Ureter (tissue), 1 donor: ENCODE results near the gene PFN3. TPM values are rescaled to one million over a fixed set of nuclear protein-coding genes. Genes with fewer than 3 reads are reported as not detected.
A peak's percentile ranks its signal among the peaks of the same experiment; 100 is the strongest.

ENCODE experiments used
- DNase-seq: peaks from one replicate; pipeline ENCODE4 v3.0.0-alpha.2; 2020; ENCODE audit warnings: low spot score
- total RNA-seq: library from RNA; stranded (reverse); gene quantifications from one replicate; pipeline ENCODE4 v1.2.4, GENCODE V29; 2023
- donor health status: DM: yes; HTN: yes; CAD: no.

The PFN3 gene
- total RNA-seq, 1 donor from 2014 or later, result not detected

DNA sequence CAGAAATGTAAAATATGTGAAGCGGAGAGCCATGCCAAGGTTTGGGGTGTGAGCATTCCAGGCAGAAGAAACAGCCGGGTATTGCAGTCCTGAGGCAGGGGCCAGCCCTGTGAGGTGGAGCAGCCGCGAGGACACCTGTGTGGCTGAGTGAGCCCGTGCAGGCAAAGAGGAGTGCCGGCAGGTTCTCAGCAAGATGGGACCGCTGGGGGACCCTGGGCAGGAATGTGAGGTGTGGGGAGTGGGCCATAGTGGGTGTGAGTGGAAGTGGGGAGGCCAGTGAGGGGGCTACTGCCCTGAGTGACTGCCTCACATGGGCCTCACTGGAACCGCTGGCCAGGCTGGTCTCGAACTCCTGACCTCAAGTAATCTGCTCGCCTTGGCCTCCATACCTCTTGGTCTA lies 38.0 kb upstream of the PFN3 start:
- no peak for DNase-seq

DNA sequence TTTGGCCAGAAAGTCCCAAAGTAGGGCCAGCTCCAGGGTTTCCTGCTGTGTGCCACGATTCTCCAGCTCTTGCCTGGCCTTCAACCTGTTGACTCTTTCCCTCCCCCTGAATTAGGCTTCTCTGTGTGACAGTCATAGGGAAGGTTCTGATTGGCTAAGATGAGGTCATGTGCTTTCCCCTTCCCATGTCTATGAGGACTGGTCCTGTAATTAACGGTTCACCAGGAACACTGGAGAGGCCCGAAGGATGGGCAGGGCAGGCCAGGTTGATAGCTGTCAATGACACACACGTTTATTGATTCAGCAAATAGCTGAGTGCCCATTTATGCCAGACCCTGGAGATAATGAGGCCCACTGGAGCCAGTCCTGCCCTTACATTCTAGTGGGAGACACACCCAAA lies 37.2 kb upstream of the PFN3 start:
- DNase-seq, result no peak

DNA sequence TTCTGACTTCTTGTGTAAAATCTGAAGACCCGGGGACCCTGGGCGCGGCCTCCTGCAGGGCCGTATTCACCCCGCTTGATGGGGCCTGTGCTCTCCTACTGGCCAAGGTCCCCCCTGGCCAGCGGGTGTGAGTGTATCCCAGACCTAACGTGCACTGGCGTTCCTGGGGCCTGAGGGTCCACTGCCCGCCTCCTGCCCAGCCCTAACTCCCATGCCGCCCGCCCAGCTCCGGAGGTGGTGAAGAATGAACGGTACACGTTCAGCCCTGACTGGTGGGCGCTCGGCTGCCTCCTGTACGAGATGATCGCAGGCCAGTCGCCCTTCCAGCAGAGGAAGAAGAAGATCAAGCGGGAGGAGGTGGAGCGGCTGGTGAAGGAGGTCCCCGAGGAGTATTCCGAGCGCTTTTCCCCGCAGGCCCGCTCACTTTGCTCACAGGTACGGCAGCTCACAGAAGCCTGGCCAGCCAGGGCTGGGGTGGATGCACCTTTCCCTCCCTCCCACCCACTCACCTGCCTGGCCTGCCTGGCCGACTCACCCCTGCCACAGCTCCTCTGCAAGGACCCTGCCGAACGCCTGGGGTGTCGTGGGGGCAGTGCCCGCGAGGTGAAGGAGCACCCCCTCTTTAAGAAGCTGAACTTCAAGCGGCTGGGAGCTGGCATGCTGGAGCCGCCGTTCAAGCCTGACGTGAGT lies 35.5 kb upstream of the PFN3 start:
- DNase-seq, result no peak

DNA sequence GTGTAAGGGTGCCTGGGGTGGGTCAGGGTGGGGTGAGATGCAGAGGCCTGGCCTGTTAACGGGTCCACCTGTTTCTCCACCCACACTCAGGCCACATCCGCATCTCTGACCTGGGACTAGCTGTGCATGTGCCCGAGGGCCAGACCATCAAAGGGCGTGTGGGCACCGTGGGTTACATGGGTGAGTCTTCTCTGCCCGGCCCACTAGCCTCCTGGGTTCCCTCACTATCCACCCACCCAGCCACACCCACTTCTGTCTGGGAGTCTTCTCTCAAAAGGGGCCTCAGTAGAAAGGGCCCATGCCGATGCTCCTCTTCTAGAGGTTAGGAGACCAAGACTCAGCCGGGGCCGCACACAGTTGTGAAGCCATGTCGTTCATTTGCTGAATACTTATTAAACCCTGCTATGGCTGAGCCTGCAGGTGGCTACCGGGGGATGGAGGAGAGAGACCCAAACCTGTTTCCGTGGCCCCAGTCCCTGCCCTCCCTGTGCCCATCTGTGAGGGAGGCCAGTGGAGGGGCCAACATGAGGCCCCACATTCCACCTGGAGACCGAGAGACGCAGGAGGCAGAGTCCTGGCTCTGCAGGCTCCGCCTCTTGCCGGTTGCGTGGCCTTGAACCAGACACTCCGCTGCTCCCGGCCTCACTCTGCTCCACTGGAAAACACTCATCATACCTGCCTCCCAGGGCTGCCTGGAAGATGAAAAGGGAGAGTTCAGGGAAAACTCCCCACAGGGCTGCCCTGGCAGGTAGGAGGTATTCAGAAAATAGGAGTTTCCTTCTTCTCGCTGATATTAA lies 34.7 kb upstream of the PFN3 start:
- DNase-seq, result no peak

DNA sequence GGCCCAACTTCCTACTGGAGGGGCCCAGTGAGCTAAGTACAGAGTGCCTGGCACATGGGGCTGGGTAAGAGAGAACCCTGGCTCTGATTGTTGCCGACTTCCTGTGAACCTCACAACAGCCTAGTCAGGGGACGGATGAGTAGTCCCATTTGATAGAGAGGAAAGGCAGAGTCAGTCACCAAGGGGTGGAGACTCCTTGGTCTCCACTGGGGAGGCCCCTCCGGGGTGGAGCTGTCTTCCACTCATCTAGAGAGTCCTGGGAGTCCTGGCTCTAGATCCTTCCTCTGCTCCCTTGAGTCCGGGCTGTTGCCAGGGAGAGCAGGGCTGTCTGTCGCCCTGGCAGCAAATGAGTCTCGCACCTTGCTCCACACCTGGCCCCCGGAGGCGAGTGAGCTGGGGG lies 34.0 kb upstream of the PFN3 start:
- DNase-seq, result no peak

DNA sequence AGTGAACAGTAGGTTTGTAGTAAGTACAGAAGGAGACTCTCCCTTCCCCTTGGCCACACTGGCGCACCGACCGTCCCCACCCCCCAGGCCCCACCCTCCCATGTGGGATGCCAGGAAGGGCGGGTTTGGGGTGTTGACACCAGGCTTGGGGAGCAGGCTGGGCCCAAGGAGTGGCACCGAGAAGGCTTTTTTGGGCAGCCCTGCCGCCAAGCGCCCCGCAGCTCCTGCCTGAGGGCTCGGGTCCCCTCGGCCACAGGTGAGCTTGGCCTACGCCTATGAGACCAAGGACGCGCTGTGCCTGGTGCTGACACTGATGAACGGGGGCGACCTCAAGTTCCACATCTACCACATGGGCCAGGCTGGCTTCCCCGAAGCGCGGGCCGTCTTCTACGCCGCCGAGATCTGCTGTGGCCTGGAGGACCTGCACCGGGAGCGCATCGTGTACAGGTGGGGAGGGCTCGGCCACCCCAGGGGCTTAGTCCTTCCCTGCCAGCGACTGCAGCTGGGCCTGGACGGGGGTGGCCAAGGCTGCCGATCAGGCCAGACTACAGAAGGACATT lies 33.3 kb upstream of the PFN3 start:
- no peak for DNase-seq

DNA sequence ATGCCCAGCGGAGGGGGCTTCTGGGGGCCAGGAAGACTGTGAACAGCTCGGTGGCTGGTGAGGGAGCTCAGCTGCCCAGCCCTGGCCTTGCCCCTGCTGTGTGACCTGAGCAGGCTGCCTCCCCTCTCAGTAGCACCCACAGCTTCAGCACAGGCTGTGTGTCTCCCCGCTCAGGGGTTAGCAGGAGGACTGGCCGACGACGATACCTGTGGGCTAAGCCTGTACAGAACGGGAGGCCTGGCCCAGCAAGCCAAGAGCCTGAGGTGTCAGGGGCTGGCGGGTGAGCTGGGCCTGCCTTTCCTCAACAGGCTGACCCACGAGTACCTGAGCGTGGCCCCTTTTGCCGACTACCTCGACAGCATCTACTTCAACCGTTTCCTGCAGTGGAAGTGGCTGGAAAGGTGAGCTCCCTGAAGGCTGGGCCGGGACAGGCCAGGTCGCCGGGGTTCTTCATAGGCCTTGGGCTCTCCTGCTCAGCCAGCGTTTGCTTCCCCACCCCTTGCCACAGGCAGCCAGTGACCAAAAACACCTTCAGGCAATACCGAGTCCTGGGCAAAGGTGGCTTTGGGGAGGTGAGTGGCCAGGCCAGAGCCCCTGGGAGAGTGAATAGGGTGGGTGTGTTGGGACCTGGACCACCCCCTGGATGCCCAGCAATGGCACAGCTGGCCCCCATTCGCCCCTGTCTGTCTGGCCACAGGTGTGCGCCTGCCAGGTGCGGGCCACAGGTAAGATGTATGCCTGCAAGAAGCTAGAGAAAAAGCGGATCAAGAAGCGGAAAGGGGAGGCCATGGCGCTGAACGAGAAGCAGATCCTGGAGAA lies 32.6 kb upstream of the PFN3 start:
- no peak for DNase-seq

DNA sequence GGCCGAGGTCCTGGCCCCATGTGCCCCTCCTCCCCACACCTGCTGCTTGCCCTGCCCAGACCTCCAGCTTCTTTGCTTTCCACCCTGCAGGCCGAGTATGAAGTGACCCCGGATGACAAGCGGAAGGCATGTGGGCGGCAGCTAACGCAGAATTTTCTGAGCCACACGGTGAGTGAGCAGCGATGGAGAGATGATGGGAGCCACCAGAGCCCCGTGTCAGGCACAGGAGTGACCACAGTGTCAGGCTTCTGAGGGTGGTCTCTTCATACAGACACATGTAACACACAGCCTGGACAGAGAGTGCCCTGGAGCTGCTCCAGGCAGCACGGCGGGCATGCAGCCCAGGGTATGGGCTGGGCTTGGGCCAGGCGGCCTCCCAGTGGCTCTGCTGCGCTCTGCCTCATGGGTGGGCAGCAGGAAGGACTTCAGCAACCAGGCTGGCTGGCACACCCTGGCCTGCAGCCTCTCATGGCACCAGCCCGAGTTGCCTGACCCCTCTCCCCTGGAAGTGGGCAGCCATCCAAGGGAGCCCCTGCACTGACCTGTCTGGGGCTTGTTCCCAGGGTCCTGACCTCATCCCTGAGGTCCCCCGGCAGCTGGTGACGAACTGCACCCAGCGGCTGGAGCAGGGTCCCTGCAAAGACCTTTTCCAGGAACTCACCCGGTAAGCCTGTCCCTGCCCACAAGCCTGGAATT lies 31.8 kb upstream of the PFN3 start:
- no peak for DNase-seq

DNA sequence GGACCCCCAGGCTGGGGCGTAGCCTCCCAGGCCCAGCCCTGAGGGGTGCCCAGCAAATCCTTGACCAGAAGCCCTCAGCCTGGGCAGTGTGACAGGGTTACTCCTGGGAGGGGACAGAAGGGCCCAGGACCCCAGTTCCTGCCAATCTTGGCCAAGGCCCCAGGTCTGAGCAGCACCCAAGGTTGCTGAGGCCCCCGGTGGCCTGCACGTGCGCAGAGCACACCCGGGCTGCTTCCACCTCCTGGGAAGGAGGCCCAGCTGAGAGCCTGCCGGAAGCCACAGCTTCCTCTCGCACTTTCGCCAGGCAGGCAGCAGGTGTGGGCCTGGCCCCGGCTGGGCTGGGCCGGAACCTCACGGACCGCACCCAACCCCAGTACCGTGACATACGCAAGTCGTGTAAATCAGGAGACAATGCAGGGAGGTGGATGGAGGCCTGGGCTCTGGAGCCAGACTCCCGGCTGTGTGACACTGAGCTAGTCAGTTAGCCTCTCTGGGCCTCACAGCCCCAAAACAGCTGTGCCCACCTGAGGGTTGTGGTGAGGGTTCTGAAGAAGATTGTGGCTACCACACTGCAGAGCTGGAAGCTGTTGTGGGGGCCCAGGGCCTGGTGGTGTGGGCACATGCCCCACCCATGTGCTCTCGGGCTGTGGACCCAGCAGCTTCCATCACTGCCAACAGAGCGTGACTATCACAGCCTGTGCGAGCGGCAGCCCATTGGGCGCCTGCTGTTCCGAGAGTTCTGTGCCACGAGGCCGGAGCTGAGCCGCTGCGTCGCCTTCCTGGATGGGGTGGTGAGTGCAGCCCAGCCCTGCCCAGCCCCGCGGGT lies 31.1 kb upstream of the PFN3 start:
- no peak for DNase-seq

DNA sequence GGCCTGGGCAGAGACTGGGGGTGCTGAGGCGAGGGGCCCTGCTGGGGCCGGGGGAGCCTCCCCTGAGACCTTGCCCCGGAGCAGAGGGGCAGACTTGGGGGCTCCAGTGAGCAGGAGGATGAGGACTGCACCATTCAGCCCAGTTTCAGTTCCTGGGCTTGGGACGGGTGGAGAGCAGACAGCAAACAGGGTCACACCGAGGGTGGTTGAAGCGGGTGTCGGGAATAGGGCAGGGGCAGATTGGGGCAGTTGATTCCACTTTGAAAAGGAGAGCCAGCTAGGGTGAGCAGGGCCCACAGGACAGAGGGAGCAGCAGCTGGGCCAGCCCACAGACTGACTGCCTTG lies 30.5 kb upstream of the PFN3 start:
- no peak for DNase-seq

DNA sequence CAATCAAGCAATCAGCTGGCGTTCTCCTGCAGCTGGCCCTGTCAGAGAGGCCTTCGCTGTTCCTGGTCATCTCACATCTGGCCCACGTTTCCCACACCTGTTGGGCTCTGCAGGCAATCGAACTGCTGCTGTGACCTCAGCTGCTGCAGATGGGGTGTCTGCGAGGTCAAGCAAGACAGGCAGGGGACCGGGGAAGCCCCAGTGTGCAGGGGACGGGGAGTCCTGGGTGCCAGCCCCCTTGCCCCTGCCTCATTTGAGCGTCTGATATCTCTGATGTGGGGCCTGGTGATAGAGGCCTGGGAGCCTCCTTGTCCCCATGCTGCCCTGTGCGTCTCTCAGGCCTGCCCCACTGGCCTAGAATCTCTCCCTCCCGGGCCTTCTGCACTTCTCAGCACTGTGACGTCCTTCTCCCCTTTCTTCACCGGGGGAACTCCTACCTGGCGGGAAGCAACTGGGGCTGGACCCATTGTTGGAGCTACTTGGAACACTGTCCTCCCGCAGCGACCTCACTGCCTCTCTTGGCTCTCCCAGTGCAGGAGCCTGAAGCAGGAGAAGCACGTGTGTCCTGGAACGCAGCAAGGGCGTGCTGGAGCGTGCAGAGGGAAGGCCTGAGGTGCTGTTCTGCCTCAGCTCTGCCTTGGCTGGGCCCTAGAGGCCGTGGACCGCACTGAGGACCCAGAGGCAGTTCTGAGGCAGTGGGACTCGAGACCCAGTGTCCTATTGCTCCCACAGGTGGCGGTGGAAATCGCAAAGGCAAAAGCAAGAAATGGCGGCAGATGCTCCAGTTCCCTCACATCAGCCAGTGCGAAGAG lies 29.9 kb upstream of the PFN3 start:
- no peak for DNase-seq

DNA sequence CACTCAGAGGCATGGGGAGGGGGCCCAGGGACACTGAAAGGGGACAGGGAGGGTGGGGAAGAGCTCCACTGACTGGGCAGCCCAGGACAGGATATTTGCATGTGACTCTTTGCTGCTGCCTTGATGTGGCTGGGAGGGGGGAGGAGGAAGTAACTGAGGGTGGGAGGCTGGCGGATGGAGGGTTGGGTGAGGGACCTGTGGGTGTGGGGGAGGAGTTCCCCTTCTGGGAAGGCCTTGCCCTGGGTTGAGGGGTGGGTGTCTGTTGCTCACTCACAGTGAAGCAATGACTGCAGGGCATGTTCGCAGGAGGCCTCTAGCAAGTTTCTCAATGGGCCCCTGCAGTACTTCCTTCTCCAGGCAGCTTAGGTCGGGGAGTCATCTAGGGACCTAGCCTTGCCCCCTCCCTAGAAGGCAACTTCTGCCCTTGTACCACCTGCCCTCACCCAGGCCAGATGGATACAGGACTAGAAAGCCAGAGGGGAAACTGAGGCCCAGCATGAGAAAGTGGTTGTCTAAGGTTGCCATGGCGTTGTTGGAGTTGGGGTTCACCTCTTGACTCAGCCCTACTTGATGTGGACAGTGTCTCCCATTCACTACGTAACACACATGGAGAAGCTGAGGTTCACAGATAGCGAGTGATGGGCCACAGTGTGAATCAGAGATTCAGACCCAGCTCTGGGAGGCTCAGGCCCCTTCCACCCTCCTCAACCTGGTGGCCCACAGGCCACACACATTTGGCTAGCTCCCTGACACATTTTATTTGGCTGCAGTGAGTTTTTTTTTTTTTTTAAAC lies 29.0 kb upstream of the PFN3 start:
- peak; percentile 72 for DNase-seq

DNA sequence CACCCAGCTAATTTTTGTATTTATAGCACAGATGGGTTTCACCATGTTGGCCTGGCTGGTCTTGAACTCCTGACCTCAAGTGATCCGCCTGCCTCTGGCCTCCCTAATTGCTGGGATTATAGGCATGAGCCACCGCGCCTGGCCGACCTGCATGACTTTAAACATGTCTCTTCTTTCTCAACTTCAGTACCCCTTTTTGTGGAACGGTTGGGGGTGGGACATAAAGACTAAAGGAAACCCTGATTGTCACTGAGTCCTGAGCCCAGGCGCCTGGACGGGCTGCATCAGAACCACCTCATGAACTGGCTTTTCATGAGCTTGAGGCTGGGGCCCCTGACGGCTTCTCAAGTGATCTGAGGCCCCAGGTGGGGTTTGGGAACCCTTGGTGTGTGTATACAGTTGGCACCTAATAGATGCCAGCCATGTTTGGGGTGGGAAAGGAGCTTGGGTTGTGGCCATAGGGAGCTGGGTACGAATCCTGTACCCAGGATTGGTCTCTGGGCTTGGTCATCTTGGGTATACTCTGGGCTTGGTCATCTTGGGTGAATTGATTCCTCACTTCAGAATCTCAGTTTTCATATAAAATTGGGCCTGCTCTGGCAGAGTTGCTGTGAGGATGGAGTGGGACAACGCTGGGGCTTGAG lies 28.2 kb upstream of the PFN3 start:
- DNase-seq, result no peak

DNA sequence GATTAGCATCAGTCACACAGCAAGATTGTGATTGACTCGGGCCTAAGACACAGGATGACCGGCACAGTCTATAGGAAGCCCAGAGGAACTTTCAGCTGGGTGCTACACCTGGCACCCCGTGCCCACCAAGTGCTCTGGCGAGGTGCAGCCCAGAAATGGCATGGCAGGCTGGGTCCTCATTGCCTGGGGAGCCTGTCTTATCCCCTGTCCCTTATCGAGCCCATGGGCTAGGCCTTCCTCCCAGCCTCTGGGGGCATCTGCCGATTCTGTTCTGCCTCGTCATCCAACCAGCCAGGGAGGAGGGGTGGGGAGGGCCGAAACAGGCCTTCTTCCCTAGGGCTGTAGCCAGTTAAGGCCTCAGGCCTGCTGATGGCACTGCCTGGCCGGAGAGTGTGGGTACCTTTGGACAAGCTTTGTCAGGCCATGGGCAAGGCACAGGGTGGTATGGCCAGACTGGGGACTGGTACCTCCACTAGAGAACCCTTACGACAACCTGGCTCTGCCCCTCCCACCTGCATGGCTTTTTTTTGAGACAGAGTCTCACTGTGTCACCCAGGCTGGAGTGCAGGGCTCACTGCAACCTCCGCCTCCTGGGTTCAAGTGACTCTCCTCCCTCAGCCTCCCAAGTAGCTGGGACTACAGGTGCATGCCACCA lies 27.6 kb upstream of the PFN3 start:
- no peak for DNase-seq

DNA sequence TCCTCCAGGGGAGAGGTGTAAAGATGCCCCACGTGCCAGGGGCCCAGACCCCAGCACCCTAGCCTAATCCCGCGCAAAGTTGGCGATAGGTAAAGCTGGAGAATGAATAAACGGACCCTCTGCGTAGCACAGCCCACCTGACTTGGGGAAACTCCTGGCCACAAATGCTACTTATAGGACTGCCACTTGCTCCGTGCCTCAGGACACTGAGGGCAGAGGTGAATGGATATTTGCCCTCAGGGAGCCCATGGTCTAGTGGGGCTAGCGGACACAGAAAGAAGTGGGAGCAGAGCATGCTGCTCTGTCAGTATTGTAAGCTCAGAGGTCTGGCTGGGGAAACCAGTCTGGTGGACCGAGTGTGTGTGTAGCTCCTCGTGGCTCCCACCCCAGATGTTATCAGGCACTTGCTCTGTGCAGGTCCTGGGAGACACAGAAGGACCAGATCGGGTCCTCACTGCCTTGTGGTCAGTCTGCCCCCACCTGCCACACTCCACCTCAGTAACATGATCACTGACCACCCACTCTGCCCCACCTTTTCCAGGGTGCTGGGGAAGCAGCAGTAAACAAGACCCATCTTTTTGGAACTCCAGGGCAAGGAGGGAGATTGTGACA lies 26.9 kb upstream of the PFN3 start:
- no peak for DNase-seq

DNA sequence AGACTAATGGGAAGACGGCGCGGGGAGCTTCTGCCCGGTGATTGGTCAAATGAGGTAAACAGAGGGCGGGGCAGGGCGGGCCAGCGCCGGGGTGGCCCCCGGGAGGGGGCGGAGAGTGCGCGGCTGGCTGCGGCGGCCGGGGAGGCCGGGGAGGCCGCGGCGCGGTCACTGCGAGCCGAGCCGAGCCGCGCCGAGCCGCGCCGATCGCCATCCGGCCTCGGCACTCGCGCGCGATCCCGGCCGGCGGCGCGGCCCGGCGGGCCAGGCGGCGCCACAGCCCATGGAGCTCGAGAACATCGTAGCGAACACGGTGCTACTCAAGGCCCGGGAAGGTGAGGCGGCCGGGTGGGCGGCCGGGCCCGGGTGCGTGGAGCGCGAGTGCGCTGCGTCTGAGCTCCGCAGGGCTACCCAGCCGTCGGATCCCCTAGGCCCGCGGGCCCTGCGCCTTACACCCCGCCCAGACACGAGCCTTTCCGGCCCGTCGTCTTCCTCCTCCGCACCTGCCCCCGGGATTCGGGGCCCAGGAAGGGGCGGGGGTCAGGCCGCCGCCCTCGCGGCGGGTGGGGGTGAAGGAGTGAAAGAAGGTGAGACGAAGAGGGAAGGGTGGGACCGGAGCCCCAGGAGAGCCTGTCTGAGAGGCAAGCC lies 26.2 kb upstream of the PFN3 start, which contains the start of gene GRK6:
Gene GRK6, plus strand, starts transcription at position 111 of the 645 bp plus-strand sequence. Its CDS starts 170 bp downstream, at position 281.
- peak; percentile 69 for DNase-seq
